Endothelial cell of umbilical vein (primary cell): ENCODE measurements around the gene HCK. TPM values are rescaled to one million over a fixed set of nuclear protein-coding genes. Genes with fewer than 3 reads are reported as not detected.

ENCODE experiments used
- BruUV-seq: library from RNA; stranded (reverse); fragments of 400-500 nt; replicated peaks from 2 replicates; lab custom pipeline; 2021; lab: Mats Ljungman, UMichigan
- CTCF ChIA-PET: fragments of 300-600, 350-600 bp; sonication (Branson Sonifier 250); formaldehyde crosslinking; loops from one replicate; lab custom pipeline; 2021; ENCODE audit warnings: antibody characterized with exemption, inconsistent platforms; lab: Charles Lee
- POLR2A ChIA-PET: fragments of 300-600, 350-600 bp; sonication (Branson Sonifier 250); formaldehyde crosslinking; loops from one replicate; lab custom pipeline; 2021; ENCODE audit warnings: antibody characterized with exemption, inconsistent platforms; lab: Charles Lee
- DNase-seq: peaks from one replicate; pipeline ENCODE4 v3.0.0-alpha.2; 2011; ENCODE audit warnings: low read depth, low spot score
- FAIRE-seq: peaks from 2 replicates; lab custom pipeline; 2011; peaks lifted over from hg19 to GRCh38; lab: Jason Lieb, UNC
- H2AFZ ChIP-seq: 2 replicates; pipeline ENCODE4 v1.6.0; 2012; ENCODE audit warnings: low read depth, low read length, control low read depth, inconsistent platforms
- H3K27ac ChIP-seq: 2 replicates; pipeline ENCODE4 v1.5.1; 2011; ENCODE audit warnings: low read depth, mild to moderate bottlenecking, control low read depth, low read length, moderate library complexity; ENCODE audit not compliant: insufficient read depth
- H3K27me3 ChIP-seq, 2 experiments: 2 replicates each; pipeline versions ENCODE4 v1.6.0 to v1.6.1; 2011; ENCODE audit warnings: low read length in 2 of 2, mixed read lengths in 1 of 2; ENCODE audit not compliant: control insufficient read depth in 2 of 2, insufficient read depth in 2 of 2
- H3K36me3 ChIP-seq, 2 experiments: 2 replicates in 1 of 2; 3 replicates in 1 of 2; pipeline ENCODE4 v1.5.1; 2011; ENCODE audit warnings: low read length in 2 of 2, mild to moderate bottlenecking in 1 of 2, moderate library complexity in 1 of 2; ENCODE audit not compliant: control insufficient read depth in 2 of 2, insufficient read depth in 2 of 2; ENCODE audit errors: extremely low read depth in 1 of 2
- H3K4me1 ChIP-seq: 3 replicates; pipeline ENCODE4 v1.5.1; 2011; ENCODE audit warnings: mild to moderate bottlenecking, low read length; ENCODE audit not compliant: control insufficient read depth, insufficient read depth; ENCODE audit errors: extremely low read depth
- H3K4me2 ChIP-seq: 2 replicates; pipeline ENCODE4 v1.6.1; 2011; ENCODE audit warnings: low read length, control low read depth, mixed read lengths; ENCODE audit not compliant: insufficient read depth
- H3K4me3 ChIP-seq, 3 experiments: fragments of 200-600 bp in 1 of 3; sonication (generic), shearing (Covaris generic) in 1 of 3; replicated peaks in 1 of 3; 2 replicates each; pipeline ENCODE4 v1.5.1; 2011 to 2016; ENCODE audit warnings: control low read depth in 3 of 3, low read length in 3 of 3, mild to moderate bottlenecking in 2 of 3, inconsistent platforms in 1 of 3, low read depth in 1 of 3, moderate library complexity in 1 of 3; ENCODE audit not compliant: insufficient read depth in 1 of 3
- H3K79me2 ChIP-seq: 2 replicates; pipeline ENCODE4 v1.6.0; 2012; ENCODE audit warnings: low read length, inconsistent platforms; ENCODE audit not compliant: control insufficient read depth, insufficient read depth
- H3K9ac ChIP-seq: replicated peaks from 2 replicates; pipeline ENCODE3; 2011; ENCODE audit warnings: low read length, control low read depth; ENCODE audit not compliant: insufficient read depth; ENCODE audit errors: extremely low read depth
- H3K9me1 ChIP-seq: replicated peaks from 3 replicates; pipeline ENCODE4 v1.6.0; 2011; ENCODE audit warnings: mild to moderate bottlenecking, low read length; ENCODE audit not compliant: control insufficient read depth, insufficient read depth; ENCODE audit errors: extremely low read depth
- H3K9me3 ChIP-seq: replicated peaks from 2 replicates; pipeline ENCODE4 v1.5.1; 2012; ENCODE audit warnings: low read length, inconsistent platforms; ENCODE audit not compliant: control insufficient read depth, insufficient read depth
- H4K20me1 ChIP-seq: replicated peaks from 2 replicates; pipeline ENCODE3; 2011; ENCODE audit warnings: mild to moderate bottlenecking, low read length; ENCODE audit not compliant: control insufficient read depth, insufficient read depth; ENCODE audit errors: extremely low read depth
- CTCF ChIP-seq, 2 donors: IDR thresholded peaks; 1 replicate in 1 of 2; 2 replicates in 1 of 2; pipeline ENCODE4 v1.5.1; 2011; ENCODE audit warnings: low read length in 2 of 2, mild to moderate bottlenecking in 2 of 2, moderate library complexity in 2 of 2, control low read depth in 1 of 2, inconsistent platforms in 1 of 2, low read depth in 1 of 2; ENCODE audit not compliant: insufficient read depth in 1 of 2; ENCODE audit errors: extremely low read depth in 1 of 2
- EZH2 ChIP-seq: IDR thresholded peaks from 2 replicates; pipeline ENCODE4 v1.6.1; 2012; ENCODE audit warnings: borderline replicate concordance, low read depth, mild to moderate bottlenecking, moderate library complexity, low read length, inconsistent platforms; ENCODE audit not compliant: severe bottlenecking
- FOS ChIP-seq: IDR thresholded peaks from 2 replicates; pipeline ENCODE4 v1.6.1; 2011; ENCODE audit warnings: mild to moderate bottlenecking, low read length, moderate library complexity, borderline replicate concordance; ENCODE audit not compliant: insufficient read depth
- GATA2 ChIP-seq: IDR thresholded peaks from 2 replicates; pipeline ENCODE4 v1.7.0; 2011; ENCODE audit warnings: low read depth, mild to moderate bottlenecking, moderate library complexity, mixed read lengths, low read length; ENCODE audit not compliant: insufficient read length, insufficient read depth
- JUN ChIP-seq: IDR thresholded peaks from 2 replicates; pipeline ENCODE4 v1.6.1; 2011; ENCODE audit warnings: borderline replicate concordance, low read depth; ENCODE audit not compliant: insufficient read length, insufficient read depth
- MAX ChIP-seq: IDR thresholded peaks from 2 replicates; pipeline ENCODE4 v1.6.1; 2011; ENCODE audit not compliant: insufficient read depth, insufficient read length
- MYC ChIP-seq: IDR thresholded peaks from one replicate; pipeline ENCODE4 v1.6.1; 2011; ENCODE audit warnings: mild to moderate bottlenecking, low read depth, low read length
- POLR2A ChIP-seq: IDR thresholded peaks from 2 replicates; pipeline ENCODE4 v1.6.1; 2012; ENCODE audit warnings: low read depth, mild to moderate bottlenecking, control low read depth, low read length
- POLR2AphosphoS5 ChIP-seq: IDR thresholded peaks from 2 replicates; pipeline ENCODE4 v1.6.1; 2012; ENCODE audit warnings: low read depth, mild to moderate bottlenecking, control low read depth, low read length, moderate library complexity; ENCODE audit not compliant: insufficient read depth
- dilution Hi-C: fragments of 300-500 bp; cut with MboI; formaldehyde crosslinking; loops from one replicate; pipeline ENCODE4 v1.15.0; 2019; ENCODE audit warnings: low sequenced_read_pairs; ENCODE audit not compliant: extremely low pct_ligation_motif_present
- intact Hi-C: fragments of 100-400 bp; cut with micrococcal nuclease; formaldehyde crosslinking; loops from one replicate; pipeline ENCODE4 v1.10.0; 2022
- polyA plus RNA-seq, 4 experiments: library from polyadenylated mRNA; depleted of rRNA in 3 of 4; stranded (reverse) in 3 of 4; unstranded in 1 of 4; fragments of >200 nt; gene quantifications; 2 replicates each; pipeline versions ENCODE4 v1.2.1 to v1.2.3, GENCODE V29; 2011 to 2012; ENCODE audit warnings: missing spikeins in 1 of 4
- total RNA-seq: library from RNA; stranded (reverse); gene quantifications from 2 replicates; pipeline ENCODE4 v1.2.3, GENCODE V29; 2021

The HCK gene
- total and polyA plus RNA-seq, 2 donors (not counting 3 experiments of a cell fraction or from before 2014, with no cell fraction given), result not detected

DNA sequence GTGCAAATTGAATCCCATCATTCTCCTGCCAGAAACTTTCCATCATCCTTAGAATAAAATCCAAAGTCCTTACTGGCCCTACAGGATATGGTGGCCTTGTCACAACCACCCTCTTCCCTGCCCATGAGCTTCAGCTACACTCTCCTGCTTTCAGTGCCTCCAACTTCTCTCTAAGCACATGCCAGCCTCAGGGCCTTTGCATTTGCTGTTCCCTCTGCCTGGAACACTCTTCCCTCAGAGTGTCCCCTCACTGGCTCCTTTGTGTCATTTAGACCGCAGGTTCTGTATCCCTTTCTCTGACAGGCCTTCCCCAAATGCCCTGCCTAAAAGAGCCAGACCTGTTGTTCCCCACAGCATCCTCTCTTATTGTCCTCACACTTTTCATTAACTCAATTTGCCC, 18.2 kb downstream of the HCK start:
- FAIRE-seq (no peak), DNase-seq (no peak)
- H3K9ac ChIP-seq, result no peak overlapping the region
- H3K4me2 ChIP-seq, result no peak overlapping the region
- peaks cover 3% of the 10 kb centered on the region for H3K4me1 ChIP-seq
- no peak overlapping the region for H3K27ac ChIP-seq
- H3K9me3 ChIP-seq, result no peaks in the 10 kb centered on the region
- H3K27me3 ChIP-seq, result peaks cover 3 to 9% of the 10 kb centered on the region in 2 experiments
- intact Hi-C loops, result no loop called here
- H3K9me1 ChIP-seq, result no peaks in the 10 kb centered on the region
- no peaks in the 10 kb centered on the region for H3K36me3 ChIP-seq
- H4K20me1 ChIP-seq, result no peaks in the 10 kb centered on the region
- POLR2A ChIA-PET, result no interaction called here
- no TSS peak for BruUV-seq
- H3K79me2 ChIP-seq, result no peaks in the 10 kb centered on the region
- dilution Hi-C loops, result no loop called here
- TF ChIP-seq FOS (no peak), POLR2A (no peak), JUN (no peak), POLR2AphosphoS5 (no peak), GATA2 (no peak), CTCF (IDR thresholded peaks at IDR 0.05; ENCODE audit: extremely low read depth in 1 of 2, insufficient read depth in 1 of 2, low read depth in 1 of 2, low read length in 2 of 2) (no peak), MYC (no peak), EZH2 (no peak), MAX (no peak)
- H2AFZ ChIP-seq, result no peak overlapping the region
- H3K4me3 ChIP-seq, result no peak overlapping the region
- CTCF ChIA-PET, result no interaction called here
